ENCODE data around the gene ATF3.

The ATF3 gene

DNA sequence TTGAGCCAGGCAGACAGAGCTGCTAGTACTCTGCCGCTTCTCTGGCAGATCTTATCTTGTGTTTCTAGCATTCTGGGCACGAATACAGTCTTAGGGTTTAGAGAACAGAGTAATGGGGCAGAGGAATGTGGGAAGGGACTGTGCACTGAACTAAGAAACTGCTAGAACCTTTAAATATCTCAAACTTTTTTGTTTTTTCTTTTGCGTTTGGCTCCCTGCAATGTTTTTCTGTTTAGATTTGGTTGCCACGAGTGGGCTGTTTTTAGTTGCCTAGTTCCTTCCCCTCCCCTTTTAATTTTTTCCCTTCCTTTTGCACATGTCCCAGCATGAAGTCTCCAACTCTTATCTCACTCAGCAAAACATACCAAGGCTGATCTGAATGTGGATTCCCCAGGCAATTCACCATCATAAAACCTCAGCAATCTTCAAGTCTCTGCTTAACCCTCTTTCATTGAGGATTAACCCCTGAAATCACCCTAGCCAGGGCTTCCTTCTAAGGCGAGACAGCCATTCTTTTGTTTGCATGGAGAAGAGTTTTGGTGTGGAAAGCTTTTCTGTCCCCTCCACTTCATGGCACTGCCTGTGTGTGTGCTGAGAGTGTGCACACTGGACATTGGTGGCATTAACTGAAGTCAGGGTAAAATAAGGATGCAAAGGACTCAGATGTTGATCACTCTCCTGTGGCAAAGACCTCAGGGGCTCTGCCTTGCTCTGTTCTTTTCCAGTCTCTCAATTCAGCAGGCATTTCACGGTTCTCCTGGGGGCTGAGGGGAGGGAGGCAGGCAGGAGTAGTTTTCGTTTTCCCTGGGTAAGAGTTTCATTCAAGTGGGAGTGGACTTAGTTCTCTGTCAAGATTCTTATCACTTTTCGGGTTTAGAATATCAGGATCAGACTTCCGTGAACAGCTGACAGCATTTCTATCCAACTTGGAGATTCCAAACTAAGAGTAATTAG lies 2.8 kb upstream of the ATF3 start:
- H3K4me3 ChIP-seq (ENCODE audit: low read length): no peak overlapping the region
- no peak for DNase-seq (ENCODE audit: low read depth, low spot score)

- no peak for DNase-seq (ENCODE audit: low read depth, low spot score)
- H3K4me3 ChIP-seq (ENCODE audit: low read length): peak overlapping the region; percentile 76
Observed at GRCh38 chr1:212606395-212607205, 2.0 kb upstream of the ATF3 start.

DNA sequence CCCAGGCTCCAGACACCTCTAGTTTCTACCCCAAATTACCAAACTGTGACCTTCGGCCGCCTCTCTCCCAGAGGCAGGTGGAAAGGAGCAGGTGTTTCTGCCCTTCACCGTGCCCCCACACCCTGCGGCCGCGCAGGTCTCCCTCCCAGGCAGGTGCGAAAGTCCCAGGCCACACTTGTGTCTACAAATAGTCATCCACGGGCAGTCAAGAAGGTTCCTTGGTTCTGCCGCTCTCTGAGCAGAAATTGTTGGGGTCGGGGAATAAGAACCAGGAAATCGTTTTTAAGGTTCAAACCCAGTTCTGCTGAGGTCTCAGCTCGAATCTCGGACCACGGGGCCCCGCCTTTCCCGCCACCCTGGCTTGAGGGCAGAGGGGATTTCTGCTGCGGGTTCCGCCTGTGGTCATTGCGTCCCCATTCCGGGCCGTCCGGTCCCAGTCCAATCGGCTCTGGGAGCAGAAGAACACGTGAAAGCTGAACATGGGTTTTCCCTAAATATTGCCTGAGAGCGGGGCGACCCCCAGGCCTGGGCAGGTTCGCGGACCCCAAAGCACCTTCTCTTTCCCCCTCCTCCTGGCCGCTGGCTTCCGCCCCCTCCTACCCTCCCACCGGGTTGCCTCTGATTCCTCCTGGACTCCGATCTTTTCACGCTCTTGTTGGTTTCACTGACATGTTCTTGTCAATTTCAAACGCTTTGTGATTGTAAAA lies 1.2 kb upstream of the ATF3 start:
- no peak for DNase-seq (ENCODE audit: low read depth, low spot score)
- H3K4me3 ChIP-seq (ENCODE audit: low read length): peak overlapping the region; percentile 76

DNA sequence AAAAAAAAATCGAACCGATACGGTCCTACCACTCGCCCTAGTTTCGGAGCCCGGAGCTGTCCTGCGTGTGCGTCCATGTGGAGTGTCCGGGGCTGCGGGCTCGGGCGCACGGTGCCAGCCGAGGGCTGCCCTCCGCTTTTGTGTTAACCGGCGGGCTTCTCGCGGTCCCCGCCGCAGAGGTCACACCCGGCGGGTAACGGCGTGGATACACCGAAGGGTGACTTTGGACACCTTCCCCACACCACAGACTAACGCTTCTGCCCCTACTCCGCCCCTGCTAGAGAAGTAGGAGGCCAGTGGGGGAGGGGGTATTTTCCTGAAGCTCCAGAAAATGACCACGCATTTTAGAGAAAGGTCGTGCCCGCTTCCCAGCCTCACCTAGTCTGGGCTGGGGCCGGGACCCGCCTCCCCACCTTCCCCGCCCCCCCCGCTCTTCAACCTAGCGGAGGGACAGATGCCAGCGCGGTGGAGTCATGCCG lies 609 bp upstream of the ATF3 start:
- DNase-seq (ENCODE audit: low read depth, low spot score): no peak
- peak overlapping the region; percentile 76 for H3K4me3 ChIP-seq (ENCODE audit: low read length)

DNA sequence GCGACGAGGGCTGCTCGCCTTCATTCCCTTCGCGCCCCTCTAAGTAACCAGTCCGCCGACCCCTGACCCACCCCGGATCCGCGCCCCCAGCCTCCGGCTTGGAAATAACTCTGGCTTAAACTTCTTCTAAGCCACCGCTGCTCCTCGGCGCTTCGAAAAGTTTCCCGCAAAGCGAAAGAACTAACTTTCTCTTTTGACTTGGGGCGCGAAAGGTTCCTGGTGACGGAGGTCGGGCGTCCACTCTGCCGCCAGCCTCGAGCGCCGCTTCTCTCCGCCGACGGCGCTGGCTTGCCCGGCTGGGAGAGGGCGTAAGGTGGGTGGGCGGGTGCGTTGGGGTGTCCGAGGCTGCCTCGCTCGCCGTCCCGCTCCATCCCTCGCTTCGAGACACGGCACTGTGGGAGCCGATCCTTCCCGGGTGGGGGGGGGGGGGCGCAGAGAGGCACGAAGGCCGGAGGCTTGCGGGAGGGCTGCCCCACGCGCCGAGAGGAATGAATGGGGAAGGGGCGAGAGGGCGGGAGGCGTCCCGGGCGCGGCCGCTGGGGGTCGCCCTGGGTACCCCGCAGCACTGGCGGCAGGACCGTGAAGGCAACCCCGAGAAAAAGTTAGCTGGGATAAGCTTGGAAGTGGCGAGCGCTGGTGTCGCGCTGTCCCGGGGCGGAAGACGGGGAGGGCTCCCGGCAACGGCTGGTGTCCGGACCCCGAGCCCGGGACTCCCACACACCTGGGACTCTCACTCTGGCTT lies 569 bp downstream of the ATF3 start:
- DNase-seq (ENCODE audit: low read depth, low spot score): no peak
- H3K4me3 ChIP-seq (ENCODE audit: low read length): peak overlapping the region; percentile 76

- no peak for DNase-seq (ENCODE audit: low read depth, low spot score)
- peak overlapping the region; percentile 76 for H3K4me3 ChIP-seq (ENCODE audit: low read length)
Observed at GRCh38 chr1:212609701-212610574, 1.4 kb downstream of the ATF3 start.

DNA sequence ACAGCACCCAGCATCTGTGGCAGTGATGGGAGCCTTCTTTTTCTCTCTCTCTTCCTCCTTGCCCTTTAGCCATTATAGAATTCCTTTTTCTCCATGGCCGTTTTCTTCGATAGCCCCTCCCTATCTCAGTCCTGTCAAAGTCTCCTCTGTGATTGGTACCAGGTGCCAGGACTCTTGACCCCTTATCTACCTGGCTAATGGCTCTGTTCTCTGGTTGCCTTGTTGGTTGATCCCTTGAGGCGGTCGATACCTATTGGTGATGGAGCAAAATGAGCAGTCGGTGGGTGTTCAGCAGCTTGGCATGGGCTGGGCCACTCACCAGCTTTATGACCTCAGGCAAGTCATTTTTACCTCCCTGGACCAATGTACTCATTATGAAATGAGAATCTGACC lies 2.0 kb downstream of the ATF3 start:
- H3K4me3 ChIP-seq (ENCODE audit: low read length): no peak overlapping the region
- no peak for DNase-seq (ENCODE audit: low read depth, low spot score)

GRCh38 chr1:212611000-212611948 lies 2.7 kb downstream of the ATF3 start:
- H3K4me3 ChIP-seq (ENCODE audit: low read length): no peak overlapping the region
- no peak for DNase-seq (ENCODE audit: low read depth, low spot score)

DNA sequence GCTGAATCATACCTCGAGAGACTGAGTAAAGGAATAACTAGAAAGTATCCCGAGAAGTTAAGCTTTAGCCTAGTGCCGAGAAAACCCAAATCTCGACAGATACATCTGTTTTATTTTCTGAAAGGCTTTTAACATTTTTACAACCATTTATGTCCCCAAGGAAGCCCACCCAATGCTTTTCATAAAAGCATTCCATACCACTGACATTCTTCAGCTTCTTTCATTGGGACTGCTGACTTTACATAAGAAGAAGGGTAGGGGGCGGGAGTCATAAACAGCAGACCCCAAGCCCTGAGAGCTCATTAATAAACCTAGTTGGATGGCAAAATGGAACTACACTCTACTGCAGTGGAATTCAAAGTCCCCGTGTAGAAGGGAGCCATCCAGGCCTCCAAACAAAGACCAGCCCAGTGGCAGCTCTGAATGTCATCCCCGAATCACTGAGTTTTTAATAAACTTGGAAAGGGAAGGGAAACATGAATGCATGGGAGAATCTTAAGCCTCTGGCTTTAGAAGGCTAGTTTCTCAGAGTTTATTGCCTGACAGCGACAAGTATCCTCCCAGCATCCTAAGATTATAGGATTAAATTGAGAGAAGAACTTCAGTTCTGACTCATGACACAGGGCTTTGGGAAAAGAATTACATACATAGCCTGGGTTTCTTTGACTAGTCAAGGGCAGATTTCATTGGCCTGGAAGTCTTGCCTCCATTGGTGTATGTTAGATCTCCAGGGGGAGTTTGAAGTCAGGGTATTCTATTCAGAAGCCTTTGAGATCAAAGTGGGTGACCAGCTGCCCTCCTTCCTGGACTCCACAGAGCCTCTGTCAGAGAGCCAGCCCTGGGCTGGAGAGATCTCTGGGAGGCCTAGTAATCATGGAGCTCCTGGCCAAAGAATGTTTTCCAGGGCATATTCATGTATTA lies 3.7 kb downstream of the ATF3 start:
- no peak overlapping the region for H3K4me3 ChIP-seq (ENCODE audit: low read length)
- DNase-seq (ENCODE audit: low read depth, low spot score): no peak

- no peak overlapping the region for H3K4me3 ChIP-seq (ENCODE audit: low read length)
- no peak for DNase-seq (ENCODE audit: low read depth, low spot score)
Observed at GRCh38 chr1:212613440-212614335, 5.1 kb downstream of the ATF3 start.

DNA sequence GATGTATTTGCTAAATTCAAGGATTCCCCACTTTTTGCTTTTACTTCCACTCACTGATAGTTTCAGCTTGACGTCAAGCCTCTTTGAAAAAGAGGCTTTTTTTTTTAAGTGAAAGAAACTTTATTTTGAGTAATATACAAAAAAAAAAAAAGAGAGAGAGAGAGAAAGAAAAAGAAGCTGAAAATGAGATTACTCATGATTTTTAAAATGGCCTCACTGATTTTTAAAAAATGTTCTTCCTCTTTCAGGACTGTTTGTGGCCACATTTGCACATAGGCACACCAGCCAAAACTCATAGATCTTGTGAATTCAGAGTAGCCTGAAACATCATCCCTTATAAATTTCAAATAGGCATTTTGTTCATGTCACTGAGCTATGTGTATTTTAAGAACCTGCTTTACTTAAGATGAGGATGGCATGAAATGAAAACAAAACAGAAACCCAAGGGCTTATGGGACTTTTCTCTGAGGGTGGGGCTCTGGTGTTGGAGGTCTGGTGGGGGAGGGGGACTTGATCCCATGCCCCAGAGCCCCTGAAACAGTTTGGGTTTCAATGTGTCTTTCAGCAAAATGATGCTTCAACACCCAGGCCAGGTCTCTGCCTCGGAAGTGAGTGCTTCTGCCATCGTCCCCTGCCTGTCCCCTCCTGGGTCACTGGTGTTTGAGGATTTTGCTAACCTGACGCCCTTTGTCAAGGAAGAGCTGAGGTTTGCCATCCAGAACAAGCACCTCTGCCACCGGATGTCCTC lies 6.1 kb downstream of the ATF3 start:
- no peak for DNase-seq (ENCODE audit: low read depth, low spot score)
- H3K4me3 ChIP-seq (ENCODE audit: low read length): no peak overlapping the region

DNA sequence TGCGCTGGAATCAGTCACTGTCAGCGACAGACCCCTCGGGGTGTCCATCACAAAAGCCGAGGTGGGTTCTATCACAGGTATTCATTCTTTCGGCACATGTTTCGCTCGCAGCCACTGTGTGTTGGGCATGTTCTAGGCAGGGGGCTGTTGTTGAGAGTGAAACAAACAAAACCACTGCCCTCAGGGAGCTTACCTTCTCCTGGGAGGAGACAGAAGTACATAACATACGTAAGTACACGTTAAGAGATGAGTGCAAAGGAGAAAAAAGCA lies 6.6 kb downstream of the ATF3 start:
- no peak for DNase-seq (ENCODE audit: low read depth, low spot score)
- H3K4me3 ChIP-seq (ENCODE audit: low read length): no peak overlapping the region

GRCh38 chr1:212618466-212619210 lies 10.1 kb downstream of the ATF3 start:
- no peak for DNase-seq (ENCODE audit: low read depth, low spot score)
- no peak overlapping the region for H3K4me3 ChIP-seq (ENCODE audit: low read length)

- no peak for DNase-seq (ENCODE audit: low read depth, low spot score)
- no peak overlapping the region for H3K4me3 ChIP-seq (ENCODE audit: low read length)
Observed at GRCh38 chr1:212620293-212620692, 11.7 kb downstream of the ATF3 start.

Measured in Jurkat, Clone E6-1 (cell line).